Smooth muscle cell of the brain vasculature (primary cell): ENCODE data around the gene WIPI1.

ENCODE experiments used
- DNase-seq: peaks from one replicate; pipeline ENCODE4 v3.0.0-alpha.2; 2012; ENCODE audit warnings: low read depth, low spot score

WIPI1 gene

GRCh38 chr17:68460715-68461114 is 3.4 kb upstream of the WIPI1 start:
- no peak for DNase-seq

GRCh38 chr17:68460146-68460545 is 2.9 kb upstream of the WIPI1 start:
- DNase-seq = no peak

- no peak for DNase-seq
These were observed 1.8 kb upstream of the WIPI1 start for GRCh38 chr17:68459037-68459639.

- DNase-seq = no peak
These were observed 1.2 kb upstream of the WIPI1 start for GRCh38 chr17:68458260-68459036.

- DNase-seq = peak; percentile 96
These were observed 403 bp upstream of the WIPI1 start for GRCh38 chr17:68457539-68458259.

GRCh38 chr17:68456339-68457167 is 743 bp downstream of the WIPI1 start:
- peak; percentile 80 for DNase-seq

- DNase-seq = no peak
These were observed 1.4 kb downstream of the WIPI1 start for GRCh38 chr17:68455901-68456338.

- DNase-seq = no peak
These were observed 3.2 kb downstream of the WIPI1 start for GRCh38 chr17:68453991-68454665.

- DNase-seq = no peak
These were observed 4.5 kb downstream of the WIPI1 start for GRCh38 chr17:68452724-68453290.

GRCh38 chr17:68451670-68452354 is 5.5 kb downstream of the WIPI1 start:
- no peak for DNase-seq

- DNase-seq = no peak
These were observed 6.5 kb downstream of the WIPI1 start for GRCh38 chr17:68450801-68451200.

- DNase-seq = no peak
These were observed 6.9 kb downstream of the WIPI1 start for GRCh38 chr17:68450391-68450790.

GRCh38 chr17:68449021-68449739 is 8.1 kb downstream of the WIPI1 start:
- no peak for DNase-seq

GRCh38 chr17:68446626-68447041 is 10.7 kb downstream of the WIPI1 start:
- DNase-seq = no peak

GRCh38 chr17:68445671-68446070 is 11.6 kb downstream of the WIPI1 start:
- DNase-seq = no peak

- no peak for DNase-seq
These were observed 13.3 kb downstream of the WIPI1 start for GRCh38 chr17:68443972-68444464.

- DNase-seq = no peak
These were observed 16.1 kb downstream of the WIPI1 start for GRCh38 chr17:68441070-68441770.

- DNase-seq = no peak
These were observed 16.8 kb downstream of the WIPI1 start for GRCh38 chr17:68440526-68440925.
